AG04449 (cell line): Measurements from ENCODE around the gene ABHD11.

Source experiments
- CTCF ChIA-PET: fragments of 350-600 bp; formaldehyde crosslinking; extraction: SDS; loops from one replicate; lab custom pipeline; 2021; ENCODE audit warnings: antibody characterized with exemption; lab: Yijun Ruan, JAX
- POLR2A ChIA-PET: fragments of 400-600, 350-600 bp; formaldehyde crosslinking; extraction: SDS; loops from one replicate; lab custom pipeline; 2020; ENCODE audit warnings: antibody characterized with exemption, inconsistent platforms; lab: Yijun Ruan, JAX
- DNase-seq: peaks from one replicate; pipeline ENCODE4 v3.0.0-alpha.2; 2010; ENCODE audit warnings: low read depth, low spot score
- H3K4me3 ChIP-seq: 2 replicates; pipeline ENCODE4 v1.5.1; 2011; ENCODE audit warnings: low read depth, mild to moderate bottlenecking, control low read depth, low read length
- CTCF ChIP-seq: IDR thresholded peaks from one replicate; pipeline ENCODE4 v1.5.1; 2011; ENCODE audit warnings: mild to moderate bottlenecking, moderate library complexity, low read length, control low read depth, inconsistent platforms; ENCODE audit not compliant: insufficient read depth; ENCODE audit errors: missing control alignments

The ABHD11 gene

DNA sequence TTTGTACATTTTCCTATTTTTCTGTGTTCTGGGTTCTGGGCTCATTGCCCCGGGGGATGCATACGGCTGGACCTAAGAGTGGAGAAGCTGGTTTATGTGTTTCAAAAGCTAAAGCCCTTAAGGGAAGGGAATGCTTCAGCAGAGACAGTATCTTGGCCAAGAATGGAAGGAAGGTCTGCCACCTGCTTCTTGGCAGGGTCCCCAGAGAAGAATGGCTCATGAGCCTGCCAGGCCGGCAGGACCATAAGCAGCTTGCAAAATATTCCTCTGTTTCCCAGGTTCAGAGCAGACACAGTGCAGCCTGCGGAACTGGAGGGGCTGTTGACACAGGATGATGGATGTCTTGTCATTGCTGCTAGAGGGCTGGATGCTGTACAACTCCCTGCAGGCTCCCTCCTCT, 7.8 kb upstream of the ABHD11 start:
- no peak for TF ChIP-seq CTCF
- no peak overlapping the region for H3K4me3 ChIP-seq
- ChIA-PET POLR2A (no interaction called here), CTCF (interaction anchor here (0.6 to 1.2 kb wide), 3 partner anchors 9 to 76 kb away, joined by 3 to 6 read pairs (median 3); no protein-coding TSS in a partner anchor)
- no peak for DNase-seq

- ChIA-PET POLR2A (no interaction called here), CTCF (interaction anchor here (1.0 to 16.0 kb wide), 3 partner anchors 8 to 137 kb away, joined by 4 to 231 read pairs (median 5); no protein-coding TSS in a partner anchor)
- TF ChIP-seq CTCF = no peak
- DNase-seq = no peak
- no peak overlapping the region for H3K4me3 ChIP-seq
Observed at GRCh38 chr7:73742753-73743641, 4.4 kb upstream of the ABHD11 start.

DNA sequence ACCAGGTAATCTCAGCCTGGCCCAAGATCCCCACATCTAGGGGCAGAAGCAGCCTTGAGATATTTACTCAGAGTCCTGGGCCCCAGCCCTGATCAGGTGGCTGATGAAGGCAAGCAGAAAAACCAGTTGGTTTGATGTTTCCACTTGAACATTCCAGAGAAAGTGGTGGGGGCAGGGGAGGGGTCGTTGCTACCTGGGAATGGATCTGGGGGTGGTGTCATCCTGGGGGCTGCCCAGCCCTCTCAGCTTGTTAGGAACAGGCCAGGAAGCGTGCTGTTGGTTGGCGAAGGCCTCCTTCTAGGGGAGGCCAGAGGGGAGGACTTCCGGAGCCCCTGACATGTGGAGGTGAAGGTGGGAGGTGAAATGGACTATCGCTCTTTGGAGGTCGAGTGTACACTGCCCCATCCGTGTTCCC, 3.7 kb upstream of the ABHD11 start:
- no peak for DNase-seq

GRCh38 chr7:73741600-73741999, 3.0 kb upstream of the ABHD11 start:
- no peak for TF ChIP-seq CTCF
- no peak for DNase-seq
- H3K4me3 ChIP-seq = no peak overlapping the region
- ChIA-PET CTCF (interaction anchor here (0.7 to 16.0 kb wide), 2 partner anchors 124 to 136 kb away, joined by 3 to 231 read pairs; no protein-coding TSS in a partner anchor), POLR2A (no interaction called here)

More for the DNA sequence above, 3.7 kb upstream of the ABHD11 start:
- ChIA-PET CTCF (interaction anchor here (1.0 to 16.0 kb wide), 2 partner anchors 10 to 137 kb away, joined by 4 to 231 read pairs; no protein-coding TSS in a partner anchor), POLR2A (no interaction called here)
- no peak overlapping the region for H3K4me3 ChIP-seq
- TF ChIP-seq CTCF = no peak

DNA sequence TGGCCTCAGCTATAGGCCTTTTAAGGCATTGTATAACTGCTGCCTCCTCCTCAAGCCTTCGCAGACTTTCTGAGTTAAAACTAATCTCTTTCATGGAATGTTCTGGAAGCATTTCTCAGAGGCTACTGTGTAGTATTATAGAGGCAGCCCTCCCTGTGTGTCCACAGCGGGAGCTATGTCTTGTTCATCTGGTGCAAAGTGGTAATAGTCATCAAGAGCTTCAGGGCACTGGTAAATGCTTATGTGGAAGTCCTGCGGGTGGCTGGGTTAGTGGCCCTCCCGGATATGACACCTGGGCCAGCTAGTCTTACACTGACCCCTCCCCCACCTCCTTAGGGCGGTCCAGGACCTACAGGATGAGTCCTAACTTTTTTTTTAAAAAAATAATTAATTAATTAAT, 2.2 kb upstream of the ABHD11 start:
- no peak for TF ChIP-seq CTCF
- no peak for DNase-seq
- ChIA-PET POLR2A (no interaction called here), CTCF (interaction anchor here (16.0 kb wide), 1 partner anchor 135 kb away, joined by 231 read pairs; no protein-coding TSS in a partner anchor)
- no peak overlapping the region for H3K4me3 ChIP-seq

DNA sequence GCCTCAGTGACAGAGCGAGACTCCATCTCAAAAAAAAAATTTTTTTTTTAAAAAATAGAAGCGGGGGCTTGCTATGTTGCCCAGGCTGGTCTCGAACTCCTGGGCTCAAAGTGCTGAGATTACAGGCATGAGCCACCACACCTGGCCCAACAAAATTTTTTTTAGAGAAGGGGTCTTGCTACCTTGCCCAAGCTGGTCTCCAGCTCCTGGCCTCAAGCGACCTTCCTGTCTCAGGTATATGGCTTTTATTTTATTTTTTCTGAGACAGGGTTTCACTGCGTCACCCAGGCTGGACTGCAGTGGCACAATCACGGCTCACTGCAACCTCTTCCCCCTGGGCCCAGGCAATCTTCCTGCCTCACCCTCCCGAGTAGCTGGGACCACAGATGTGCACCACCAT, 1.6 kb upstream of the ABHD11 start:
- ChIA-PET POLR2A (interaction anchor here (0.7 kb wide), 1 partner anchor 21 kb away, joined by 3 read pairs; the partner anchor contains the start of gene STX1A), CTCF (interaction anchor here (0.6 to 16.0 kb wide), 2 partner anchors 75 to 135 kb away, joined by 3 to 231 read pairs; no protein-coding TSS in a partner anchor)
- no peak for DNase-seq
- no peak overlapping the region for H3K4me3 ChIP-seq
- no peak for TF ChIP-seq CTCF
